ENCODE measurements around the gene CAMSAP1. TPM values are rescaled to one million over a fixed set of nuclear protein-coding genes. Genes with fewer than 3 reads are reported as not detected.

The CAMSAP1 gene
- total RNA-seq, 1 donor from 2014 or later = 20.5 TPM

DNA sequence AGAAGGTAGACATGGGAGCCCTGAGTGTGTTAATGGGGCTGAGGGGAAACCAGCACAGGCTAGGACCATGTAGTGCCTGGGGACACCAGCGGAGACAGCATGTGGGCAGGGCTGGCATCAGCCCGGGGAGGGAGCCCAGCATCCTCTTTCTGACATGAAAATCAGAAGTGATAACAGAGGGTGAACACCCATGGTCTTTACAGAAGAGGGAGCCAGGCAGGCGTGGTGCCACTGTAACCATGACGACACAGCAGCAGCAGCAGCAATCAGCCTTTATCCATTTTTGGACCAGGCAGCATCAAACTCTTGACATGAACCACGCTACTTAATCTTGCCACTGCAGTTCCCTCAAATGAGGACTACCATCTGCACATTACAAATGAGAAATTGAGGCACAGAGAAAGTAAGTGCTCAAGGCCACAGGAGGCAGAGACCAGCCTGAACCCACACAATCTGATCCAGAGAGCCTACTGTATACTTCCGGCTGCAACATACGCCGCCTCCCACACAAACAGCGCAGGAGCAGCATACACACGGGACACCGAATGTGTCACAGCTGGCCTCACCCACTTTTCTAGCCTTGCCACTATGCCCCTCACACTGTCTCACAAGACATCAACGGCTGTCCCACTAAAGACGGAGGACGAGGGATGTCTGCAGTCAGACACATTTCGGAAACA, 23.8 kb downstream of the CAMSAP1 start:
- no peak for DNase-seq (ENCODE audit: low read depth, low spot score)

DNA sequence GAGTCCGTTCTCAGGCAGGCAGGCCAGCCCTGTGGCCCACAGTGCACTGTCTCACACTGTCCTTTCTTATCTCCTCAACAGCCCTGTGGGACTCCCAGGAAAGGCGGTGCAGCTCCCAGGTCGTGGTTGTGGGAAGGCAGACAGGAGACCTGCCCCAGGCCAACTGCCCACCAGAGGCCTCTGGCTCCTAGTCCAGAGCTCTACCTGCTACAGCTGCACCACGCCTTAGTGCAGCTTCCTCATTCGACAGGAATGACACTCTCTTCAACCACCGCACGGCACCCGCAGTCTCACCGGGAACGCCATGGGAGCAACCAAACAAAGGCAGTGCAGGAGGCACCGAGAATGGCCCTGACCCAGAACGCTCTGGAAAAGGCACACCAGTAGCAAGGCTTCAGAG, 25.3 kb downstream of the CAMSAP1 start:
- no peak for DNase-seq (ENCODE audit: low read depth, low spot score)

DNA sequence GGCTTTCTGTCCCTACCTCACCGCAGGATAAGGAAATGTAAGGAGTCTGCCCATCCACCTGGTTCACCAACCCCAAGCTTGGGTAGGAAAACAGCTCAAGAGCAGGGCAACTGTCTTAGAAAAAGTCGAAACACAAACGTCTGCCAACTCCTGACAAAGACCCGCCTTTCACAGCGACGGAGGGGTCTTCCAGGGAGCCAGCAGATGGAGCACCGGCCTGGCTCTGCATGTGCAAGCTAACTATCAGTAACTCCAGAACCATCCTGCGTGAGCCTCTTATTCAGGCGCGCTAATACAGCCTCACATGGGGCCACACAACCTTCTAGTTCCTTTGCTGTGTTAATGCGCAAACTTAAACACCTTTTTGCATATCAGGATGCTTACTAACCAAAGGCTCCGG, 26.9 kb downstream of the CAMSAP1 start:
- no peak for DNase-seq (ENCODE audit: low read depth, low spot score)

DNA sequence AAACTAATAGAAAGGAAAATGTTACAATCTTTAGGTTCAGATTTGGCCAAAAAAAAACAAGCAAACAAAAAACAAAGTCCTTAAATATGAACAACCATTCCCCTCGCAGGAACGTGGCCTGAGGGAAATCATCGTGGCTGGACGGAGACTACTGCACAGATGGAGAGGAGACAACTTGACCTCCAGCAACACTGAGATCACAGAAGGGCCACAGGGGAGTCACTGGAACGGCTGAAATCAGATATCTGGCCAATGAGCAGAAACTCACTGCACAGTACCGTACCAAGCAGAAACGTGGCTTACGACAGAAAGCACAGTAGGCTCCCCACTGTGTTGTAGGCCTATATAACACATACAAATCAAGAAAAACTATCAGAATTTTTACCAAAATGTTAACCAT, 27.7 kb downstream of the CAMSAP1 start:
- no peak for DNase-seq (ENCODE audit: low read depth, low spot score)

DNA sequence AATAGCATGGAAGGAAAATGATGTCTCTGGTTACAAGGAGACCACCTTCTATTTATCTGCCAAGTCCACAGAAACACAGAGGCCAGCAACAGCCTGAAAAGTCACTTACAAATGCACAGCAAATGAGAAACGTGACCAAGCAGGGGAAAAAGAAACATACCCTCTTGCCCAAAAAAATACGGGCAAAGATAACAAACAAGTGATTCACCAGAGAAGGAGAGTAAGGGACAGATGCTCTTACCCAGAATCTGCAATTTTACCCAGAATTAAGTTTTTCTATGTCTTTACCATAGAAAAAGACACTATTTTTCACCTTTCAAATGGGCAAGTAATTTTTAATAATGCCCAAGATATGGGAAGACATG, 28.1 kb downstream of the CAMSAP1 start:
- DNase-seq (ENCODE audit: low read depth, low spot score) = no peak

DNA sequence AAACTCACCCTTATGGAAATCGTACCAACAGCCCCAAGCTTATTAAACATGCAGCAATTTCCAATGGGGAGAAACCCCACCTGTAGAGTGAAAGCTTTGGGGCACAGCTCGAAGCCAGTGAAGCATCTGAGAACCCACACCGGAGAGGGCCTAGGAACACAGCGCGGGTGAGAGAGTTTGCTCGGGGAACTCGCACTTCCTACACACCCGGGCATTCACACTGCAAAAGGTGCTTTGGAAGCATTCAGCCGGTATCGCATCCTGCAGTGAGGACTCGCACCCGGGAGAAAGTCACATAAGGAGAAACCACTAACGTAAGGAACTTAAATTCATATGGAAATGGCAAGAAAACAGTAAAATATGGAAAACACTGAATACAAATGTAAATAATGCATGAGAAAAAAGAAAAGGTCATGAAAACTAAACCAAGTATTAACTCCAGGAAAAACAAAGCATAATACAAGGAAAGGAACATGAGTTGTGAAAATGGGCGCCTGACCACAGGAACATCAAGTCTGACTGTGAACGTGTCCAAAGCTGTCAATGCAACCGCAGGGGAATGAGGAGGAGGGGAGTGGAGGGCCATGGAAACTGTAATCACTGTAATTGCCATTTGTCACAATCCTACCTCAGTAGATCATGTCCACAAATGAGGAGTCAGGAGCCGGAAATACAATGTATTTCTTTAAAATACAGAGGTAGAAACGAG, 28.7 kb downstream of the CAMSAP1 start:
- no peak for DNase-seq (ENCODE audit: low read depth, low spot score)

DNA sequence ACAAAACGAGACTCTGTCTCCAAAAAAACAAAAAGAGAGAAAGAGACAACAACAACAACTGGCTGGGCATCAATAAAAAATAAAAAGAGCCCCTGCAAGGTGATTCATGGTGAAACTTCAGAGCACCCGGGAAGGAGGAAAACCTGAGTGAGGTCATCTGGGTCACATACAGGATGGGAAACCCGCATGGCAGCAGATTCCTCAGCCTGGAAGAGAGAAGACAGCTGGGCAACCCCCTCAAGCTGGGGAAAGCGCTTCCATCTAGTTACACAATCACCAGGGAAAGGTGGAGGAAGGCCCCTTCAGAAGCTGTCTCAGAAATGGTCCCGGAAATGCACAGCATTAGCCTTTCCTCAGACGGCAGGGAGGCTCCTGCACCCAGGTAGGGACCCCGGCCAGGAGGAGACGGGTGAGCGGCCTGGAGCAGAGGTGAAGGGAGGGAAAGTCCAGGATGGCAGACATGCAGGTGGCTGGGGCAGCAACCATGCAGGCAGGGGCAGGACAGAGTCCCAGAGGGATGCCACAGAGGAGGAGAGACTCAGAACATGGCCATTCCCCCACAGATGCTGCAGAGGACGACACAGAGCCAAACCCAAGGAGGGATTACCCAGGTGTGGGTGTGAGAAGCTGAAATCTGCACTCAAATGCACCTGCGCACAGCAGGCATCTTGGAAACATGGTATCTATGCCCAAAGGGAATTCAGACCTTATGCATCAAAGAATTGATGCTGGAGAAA, 29.4 kb downstream of the CAMSAP1 start:
- no peak for DNase-seq (ENCODE audit: low read depth, low spot score)

DNA sequence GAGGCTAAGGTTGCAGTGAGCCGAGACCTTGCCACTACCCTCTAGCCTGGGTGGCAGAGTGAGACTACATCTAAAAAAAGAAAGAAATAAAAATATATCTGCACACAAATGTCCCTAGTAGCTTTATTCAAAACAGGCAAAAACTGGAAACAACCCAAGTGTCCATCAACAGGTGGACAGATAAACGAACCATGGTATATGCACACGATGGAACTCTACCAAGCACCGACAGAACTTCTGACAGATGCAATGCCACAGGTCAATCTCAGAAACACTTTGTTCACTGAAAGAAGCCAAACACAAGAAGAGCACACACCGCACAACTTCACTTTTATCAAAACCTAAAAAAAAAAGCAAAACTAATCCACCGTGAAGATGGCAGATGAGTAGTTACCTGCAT, 30.4 kb downstream of the CAMSAP1 start:
- DNase-seq (ENCODE audit: low read depth, low spot score) = no peak

DNA sequence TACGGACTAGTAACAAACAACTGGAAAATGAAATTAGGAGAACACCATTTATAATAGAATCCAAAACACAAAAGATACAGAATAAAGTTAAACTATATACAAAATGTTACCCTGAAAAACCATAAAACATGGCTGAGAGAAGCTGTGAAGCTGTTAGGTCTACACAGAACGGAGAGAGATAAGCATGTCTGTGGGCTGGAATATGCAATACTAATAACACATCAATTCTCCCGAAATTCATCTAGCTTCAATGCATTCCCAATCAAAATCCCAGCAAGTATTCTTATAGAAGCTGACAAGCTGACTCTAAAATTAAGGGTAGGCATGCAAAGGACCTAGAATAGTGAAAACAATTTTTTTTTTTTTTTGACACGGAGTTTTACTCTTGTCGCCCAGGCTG, 32.5 kb downstream of the CAMSAP1 start:
- DNase-seq (ENCODE audit: low read depth, low spot score) = no peak

DNA sequence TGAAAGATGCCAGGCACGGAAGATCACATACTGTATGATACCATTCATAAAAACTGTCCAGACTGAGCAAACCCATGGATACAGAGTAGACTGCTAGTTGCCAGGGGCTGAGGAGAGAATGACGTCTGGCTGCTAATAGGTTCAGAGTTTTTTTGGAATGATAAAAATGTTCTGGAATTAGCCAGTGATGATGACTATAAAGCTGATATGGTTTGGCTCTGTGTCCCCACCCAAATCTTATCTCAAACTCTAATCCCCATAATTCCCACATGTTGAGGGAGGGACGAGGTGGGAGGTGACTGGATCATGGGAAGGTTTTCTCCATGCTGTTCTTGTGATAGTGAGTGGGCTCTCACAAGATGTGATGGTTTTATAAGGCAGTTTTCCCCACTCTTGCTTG, 37.4 kb downstream of the CAMSAP1 start:
- no peak for DNase-seq (ENCODE audit: low read depth, low spot score)

DNA sequence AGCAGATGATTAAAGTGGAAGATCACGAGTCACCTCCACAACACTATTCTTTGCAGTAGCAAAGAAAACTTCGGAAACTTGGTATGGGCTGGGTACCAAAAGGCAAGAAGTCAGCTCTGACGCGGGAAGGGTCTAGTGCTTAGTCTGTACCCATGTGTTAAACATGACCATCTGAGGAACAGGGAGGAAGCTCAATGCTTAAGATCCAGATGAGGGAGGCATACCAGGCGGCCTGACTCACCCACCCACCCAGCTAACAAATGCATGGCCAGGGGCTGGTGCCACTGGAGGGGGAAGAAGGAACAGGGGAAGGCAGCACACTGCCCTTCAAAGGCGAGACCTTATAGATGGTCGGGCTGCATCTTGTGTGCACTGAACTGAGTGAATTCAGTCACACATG, 41.8 kb downstream of the CAMSAP1 start:
- DNase-seq (ENCODE audit: low read depth, low spot score) = no peak

DNA sequence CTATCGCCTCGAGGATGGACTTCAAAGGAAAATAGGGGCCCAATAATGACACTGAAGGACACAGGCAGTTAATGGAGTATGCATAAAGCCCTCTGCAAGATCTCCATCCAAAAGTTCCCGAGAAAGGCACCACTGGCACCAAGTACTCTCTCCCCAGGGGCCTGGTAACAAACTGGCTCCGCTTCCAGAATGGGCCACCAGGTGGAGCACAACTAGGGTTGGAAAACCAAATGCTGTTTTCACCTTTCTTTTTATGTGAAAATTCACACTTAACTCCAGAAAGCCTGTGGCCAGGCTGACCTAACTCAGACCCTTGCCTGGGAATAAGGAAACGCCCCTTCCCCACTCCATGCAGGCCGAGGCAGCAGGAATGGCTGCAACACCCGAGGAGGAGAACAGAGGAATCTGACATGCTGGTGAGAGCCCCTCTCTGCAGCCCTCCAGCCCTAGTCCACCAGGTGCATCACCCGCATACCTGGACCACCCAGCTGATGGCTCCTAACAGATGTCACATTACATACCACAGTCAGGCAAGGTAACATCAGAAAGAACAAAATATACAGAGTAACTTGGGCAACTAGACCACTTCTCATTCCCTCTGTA, 42.8 kb downstream of the CAMSAP1 start:
- DNase-seq (ENCODE audit: low read depth, low spot score) = no peak

DNA sequence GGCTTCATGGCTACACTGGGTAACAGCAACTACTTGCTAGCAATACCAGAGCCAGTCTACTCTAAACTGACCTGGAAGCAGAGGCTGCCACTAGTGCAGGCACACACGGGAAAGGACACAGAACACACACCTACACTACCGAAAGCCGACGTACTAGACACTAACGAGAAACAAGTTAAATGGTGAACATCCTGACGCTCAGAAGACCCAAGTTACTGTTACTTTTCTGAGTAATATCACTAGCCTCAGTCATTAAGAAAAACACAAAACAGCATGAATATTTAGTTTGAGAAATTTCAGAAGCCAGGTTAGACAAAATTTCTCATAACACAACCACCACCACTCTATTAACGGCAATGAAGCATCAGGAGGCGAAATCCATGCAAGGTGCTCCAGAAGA, 44.5 kb downstream of the CAMSAP1 start:
- DNase-seq (ENCODE audit: low read depth, low spot score) = no peak

DNA sequence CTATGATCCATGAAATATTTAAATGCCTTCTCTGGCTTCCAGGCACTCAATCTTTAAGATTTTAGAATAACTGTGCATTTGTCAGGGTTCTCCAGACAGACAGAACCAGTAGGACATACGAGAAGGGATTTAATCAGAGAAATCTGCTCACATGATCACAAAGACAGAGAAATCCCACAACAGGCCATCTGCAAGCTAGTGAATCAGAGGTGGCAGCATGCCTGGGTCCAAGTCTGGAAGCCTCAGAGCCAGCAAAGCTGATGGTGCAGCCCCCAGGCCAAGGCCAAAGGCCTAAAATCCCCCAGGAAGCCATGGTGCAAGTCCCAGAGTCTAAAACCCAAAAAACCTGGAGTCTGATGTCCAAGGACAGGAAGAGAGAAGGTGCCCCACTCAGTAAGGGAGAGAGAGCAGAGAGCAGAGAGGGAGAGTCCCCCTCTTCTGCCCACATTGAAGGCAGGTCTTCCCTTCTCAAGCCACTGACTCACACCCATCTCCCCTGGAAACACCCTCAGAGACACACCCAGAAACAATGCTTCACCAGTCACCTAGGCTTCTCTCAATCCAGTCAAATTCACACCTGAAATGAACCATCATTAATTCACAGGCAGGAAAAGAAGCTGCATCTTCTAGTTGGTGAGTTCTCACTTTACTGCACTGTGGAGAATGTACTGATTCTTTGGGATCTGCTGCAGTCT, 48.7 kb downstream of the CAMSAP1 start:
- DNase-seq (ENCODE audit: low read depth, low spot score) = no peak

DNA sequence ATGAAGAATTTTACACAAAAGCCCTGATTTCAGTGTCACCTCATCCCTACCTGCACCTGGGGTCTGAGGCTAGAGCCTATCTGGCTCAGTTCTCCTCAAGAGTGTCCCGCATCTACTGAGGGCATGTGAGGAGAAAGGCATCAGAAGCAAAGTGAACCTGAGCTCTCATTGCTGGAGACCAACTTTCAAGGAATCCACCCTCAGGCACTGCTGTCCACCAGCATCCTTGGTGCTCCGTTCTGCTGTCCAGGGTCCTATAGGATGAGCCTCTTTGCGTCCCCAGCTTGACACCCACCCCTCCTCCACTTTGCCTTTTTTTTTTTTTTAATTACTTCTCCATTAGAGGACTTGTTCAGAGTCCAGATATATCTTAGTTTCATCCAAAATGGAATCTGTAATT, 49.5 kb downstream of the CAMSAP1 start:
- DNase-seq (ENCODE audit: low read depth, low spot score) = no peak

DNA sequence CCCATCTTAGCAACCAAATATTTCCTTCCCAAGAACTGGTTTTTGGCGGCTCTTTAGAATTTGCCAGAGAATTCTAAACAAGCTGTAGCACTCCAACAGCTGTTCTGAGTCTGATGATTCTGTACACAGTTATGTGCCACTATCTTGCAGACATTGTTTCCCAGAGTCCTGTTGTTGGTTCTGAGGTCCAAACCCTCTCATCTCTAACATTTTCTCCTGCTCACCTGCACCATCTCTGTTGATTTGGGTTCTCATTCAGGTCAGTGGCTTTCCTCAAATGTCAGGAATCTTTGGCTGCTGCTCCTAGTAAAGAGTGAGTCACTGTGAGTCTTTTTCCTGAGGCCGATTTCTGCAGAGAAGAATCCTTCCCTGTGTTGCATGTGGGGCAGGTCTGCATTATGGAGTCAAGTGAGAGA, 50.0 kb downstream of the CAMSAP1 start:
- DNase-seq (ENCODE audit: low read depth, low spot score) = no peak

DNA sequence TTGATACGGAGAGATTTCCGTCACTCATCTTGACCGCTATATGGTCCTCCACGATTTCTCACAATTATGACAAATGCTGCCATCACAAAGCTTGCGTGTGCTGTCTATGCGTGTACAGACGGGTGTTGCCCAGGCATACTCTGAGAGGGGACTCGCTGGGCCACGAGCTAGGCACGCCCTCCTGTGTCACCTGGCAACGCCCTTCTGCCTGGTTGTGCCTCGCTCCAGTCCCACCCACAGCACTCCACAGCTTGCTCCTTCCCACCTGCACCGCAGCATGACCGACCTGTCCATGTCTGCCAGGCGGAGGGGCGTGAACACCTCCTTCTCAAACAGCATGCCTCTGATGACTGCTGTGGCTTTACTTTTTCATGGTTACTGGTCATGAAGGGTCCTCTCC, 55.6 kb downstream of the CAMSAP1 start:
- no peak for DNase-seq (ENCODE audit: low read depth, low spot score)

DNA sequence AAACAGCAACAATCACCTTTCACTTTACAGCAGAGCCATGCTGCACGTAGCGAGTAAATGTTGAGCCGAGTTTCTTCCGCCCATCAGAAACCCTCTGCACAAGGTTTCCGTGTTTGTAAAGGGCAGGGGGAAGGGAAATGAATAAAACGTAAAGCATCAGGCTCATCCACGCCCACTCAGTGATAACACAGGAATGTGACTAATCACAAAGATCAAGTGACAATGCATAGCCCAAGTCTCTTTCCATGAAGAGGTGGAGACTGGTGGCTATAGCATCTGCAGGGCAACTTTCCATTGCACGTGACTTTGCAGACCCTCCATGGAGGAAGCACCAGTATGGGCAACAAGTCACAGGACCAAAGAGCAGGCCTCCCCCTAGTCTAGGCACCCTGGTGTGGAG, 56.6 kb downstream of the CAMSAP1 start:
- DNase-seq (ENCODE audit: low read depth, low spot score) = no peak

DNA sequence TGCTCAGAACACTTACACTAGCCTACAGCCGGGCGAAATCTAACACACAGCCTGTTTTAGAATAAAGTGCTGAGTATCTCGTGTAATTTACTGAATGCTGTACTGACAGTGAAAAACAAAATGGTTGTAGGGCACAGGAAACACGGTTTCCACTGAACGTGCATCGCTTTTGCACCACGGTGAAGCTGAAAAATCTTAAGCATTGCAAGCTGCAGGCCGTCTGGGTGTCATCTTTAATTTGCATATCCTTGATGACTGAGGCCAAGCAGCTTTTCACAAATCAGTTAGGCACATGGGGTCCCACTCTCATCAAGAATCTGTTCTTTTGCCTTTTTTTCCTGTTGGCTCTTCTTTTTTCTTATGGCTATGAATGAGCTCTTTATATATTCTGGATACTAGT, 58.2 kb downstream of the CAMSAP1 start:
- DNase-seq (ENCODE audit: low read depth, low spot score) = no peak

DNA sequence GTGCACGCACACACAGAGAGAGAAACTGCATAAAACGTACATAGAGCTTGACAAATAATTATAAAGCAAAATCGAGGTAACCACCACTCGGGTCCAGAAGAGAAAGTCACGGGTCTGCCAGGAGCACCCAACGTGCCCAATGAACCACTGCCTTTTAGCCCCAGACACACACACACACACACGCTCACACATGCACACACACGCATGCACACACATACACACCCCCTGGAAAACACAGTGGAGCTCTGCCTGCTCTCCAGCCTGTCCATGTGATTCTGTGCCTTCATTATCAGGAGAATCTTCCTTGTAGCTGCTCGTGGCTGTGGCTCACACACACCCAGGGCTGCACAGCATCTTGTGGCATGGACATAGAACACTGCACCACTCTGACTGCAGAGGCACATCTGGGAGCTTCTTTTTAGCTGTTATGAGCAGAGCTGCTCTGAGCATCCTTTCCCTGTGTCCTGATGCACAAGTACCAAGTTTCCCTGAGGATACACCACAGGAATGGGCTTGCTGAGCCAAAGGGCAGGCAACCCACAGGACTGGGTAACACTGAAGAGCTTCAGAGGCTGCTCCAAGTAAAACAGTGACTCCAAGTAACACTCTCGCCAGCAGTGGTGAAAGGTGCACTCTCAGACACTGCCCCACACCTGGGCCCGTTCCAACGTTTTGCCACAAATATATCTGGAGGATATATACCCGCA, 58.9 kb downstream of the CAMSAP1 start:
- no peak for DNase-seq (ENCODE audit: low read depth, low spot score)

DNA sequence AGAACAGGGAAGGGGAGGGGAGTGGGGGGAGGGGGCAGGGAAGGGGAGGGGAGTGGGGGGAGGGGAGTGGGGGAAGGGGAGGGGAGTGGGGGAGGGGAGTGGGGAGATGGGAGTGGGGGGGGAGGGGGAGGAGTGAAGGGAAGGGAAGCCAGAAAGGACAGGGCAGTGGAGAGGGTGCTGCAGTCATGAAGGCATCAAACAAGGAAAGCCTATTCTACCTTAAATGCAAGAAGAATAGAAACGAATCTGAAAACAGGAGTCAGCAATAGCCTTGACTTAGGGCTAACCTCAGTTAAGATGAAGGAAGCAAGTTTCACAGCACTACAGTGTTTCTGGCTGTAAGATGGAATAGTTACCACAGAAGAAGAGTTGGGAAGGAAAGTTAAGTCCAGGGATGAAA, 59.5 kb downstream of the CAMSAP1 start:
- DNase-seq (ENCODE audit: low read depth, low spot score) = no peak

All from pulmonary artery endothelial cell (primary cell).